Femur (tissue), 1 donor: Measurements from ENCODE around the gene TICAM1.
"Not testable (repeated sequence)": the region's sequence is repeated elsewhere in the genome, so short reads cannot be mapped to it uniquely, and the experiment has no call there.

ENCODE experiments used
- DNase-seq: peaks from one replicate; pipeline ENCODE4 v3.0.0-alpha.2; 2017

TICAM1 gene

GRCh38 chr19:4844348-4845179 lies 13.1 kb upstream of the TICAM1 start:
- DNase-seq: no peak

- no peak for DNase-seq
These were observed 12.1 kb upstream of the TICAM1 start for GRCh38 chr19:4843647-4843965.

- no peak for DNase-seq
These were observed 7.7 kb upstream of the TICAM1 start for GRCh38 chr19:4839192-4839591.

- no peak for DNase-seq
These were observed 1.3 kb upstream of the TICAM1 start for GRCh38 chr19:4832776-4833175.

DNA sequence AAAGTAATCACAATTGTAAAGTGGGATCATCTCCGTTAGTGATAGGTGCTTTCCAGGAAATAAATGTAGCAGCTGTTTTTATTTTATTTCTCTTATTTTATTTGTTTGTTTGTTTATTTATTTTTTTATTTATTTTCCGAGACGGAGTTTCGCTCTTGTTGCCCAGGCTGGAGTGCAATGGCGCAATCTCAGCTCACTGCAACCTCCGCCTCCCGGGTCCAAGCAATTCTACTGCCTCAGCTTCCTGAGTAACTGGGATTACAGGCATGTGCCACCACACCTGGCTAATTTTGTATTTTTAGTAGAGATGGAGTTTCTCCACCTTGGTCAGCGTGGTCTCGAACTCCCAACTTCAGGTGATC lies 448 bp upstream of the TICAM1 start:
- DNase-seq: not testable (repeated sequence)

DNA sequence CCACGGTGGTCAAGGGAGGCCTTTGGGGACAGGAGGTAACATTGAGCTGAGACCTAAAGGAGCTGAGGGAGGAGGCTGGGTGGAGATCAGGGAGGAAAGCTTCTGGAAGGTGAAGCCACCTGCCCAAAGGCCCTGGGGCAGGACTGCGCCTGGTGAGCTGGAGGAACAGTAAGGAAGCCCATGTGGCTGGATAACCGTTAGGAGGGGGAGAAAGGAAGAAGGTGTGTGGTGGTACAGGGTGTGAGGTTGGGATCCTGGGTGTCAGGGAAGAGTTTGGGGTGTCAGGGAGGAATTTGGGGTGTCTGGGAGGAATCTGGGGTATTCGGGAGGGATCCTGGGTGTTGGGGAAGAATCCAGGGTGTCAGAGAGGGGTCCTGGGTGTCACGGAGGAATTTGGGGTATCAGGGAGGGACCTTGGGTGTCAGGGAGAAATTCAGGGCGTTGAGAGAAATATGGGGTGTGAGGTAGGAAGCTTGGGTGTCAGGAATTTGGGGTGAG lies 695 bp downstream of the TICAM1 start:
- DNase-seq: no peak

DNA sequence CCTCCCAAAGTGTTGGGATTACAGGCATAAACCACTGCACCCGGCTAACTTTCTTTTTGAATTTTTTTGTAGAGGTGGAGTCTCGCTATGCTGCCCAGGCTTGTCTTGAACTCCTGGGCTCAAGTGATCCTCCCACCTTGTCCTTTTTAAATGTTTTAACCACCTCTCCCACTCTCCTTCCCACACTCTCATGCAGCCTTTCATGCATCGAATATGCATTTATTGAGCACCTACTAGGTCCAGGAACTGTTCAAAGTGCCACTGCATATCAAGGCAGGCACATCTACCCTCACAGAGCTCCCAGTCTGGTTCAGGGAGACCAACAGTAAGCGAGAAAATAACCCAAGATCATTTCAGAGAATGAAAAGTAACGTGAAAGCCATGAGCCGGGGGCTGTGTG lies 1.2 kb downstream of the TICAM1 start:
- no peak for DNase-seq

DNA sequence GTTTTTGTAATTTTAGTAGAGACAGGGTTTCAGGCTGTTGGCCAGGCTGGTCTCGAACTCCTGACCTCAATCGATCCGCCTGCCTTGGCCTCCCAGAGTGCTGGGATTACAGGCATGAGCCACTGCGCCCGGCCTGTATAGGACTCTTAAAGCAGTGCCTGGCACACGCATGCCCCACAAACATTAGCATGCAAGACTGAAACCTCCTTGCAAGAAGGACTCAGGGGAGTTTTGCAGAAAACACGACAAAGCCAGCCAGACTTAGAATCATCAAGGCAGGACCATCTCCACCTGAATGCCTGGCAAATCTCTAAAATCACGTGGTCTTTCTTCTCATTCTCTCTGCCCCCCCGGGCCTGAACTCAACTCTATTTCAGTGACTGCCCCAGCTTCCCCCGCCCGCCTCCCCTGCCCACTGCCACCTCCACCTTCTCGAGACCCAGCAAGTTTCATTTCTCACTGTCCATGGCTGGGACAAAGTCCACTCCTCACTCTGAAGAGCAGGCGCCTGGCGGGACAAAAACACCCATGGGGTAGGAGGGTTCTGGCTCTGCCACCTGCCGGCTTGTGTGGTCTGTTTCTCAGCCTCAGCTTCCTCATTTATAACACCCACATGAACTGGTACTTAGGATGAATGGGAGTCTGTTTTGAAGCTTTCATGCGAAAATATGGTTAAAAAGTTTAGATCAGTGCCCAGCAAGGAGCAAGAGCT lies 2.4 kb downstream of the TICAM1 start:
- DNase-seq: no peak

- no peak for DNase-seq
These were observed 7.9 kb downstream of the TICAM1 start for GRCh38 chr19:4823577-4823976.

GRCh38 chr19:4822354-4822753 lies 9.2 kb downstream of the TICAM1 start:
- DNase-seq: not testable (repeated sequence)

- DNase-seq: no peak
These were observed 10.2 kb downstream of the TICAM1 start for GRCh38 chr19:4821265-4821664.

DNA sequence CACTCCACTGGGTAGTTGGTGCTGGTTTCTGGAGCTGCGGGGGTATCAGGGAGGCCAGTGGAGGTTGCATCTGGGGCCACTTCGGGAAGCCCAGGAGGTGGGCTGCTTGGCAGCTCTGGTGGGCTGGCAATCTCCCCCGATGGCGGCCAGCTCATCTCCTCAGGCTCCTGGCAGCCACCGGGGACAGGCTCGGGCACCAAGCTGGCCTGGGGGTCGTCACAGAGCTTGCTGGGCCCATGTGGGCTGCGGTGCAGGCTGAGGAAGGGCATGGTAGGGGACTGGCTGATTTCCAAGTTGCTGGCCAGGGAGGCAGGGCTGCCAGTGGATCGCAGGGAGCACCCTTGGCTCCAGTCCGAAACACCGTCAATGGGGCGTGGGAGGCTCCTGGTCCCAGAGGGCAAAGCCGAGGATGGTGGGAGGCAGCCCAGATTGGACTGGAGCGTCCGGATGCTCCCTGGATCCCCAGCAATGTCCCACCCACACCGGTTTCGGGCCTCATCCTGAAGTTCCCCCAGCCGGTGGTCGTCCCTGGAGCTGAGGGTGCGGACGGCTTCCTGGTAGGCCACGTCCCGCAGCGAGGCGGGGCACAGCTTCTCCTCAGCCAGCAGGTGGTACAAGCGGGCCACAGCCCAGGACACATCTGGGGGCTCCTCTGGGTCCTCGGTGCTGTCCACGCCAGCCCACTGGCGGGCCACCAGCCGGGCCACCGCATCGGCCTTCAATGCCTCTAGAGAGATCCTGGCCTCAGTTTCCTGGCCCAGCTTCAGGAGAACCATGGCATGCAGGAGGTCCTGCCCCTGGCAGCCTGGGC lies 13.8 kb downstream of the TICAM1 start:
- DNase-seq: no peak

- DNase-seq: no peak
These were observed 14.6 kb downstream of the TICAM1 start for GRCh38 chr19:4816950-4817278.

GRCh38 chr19:4816202-4816949 lies 15.1 kb downstream of the TICAM1 start:
- no peak for DNase-seq

DNA sequence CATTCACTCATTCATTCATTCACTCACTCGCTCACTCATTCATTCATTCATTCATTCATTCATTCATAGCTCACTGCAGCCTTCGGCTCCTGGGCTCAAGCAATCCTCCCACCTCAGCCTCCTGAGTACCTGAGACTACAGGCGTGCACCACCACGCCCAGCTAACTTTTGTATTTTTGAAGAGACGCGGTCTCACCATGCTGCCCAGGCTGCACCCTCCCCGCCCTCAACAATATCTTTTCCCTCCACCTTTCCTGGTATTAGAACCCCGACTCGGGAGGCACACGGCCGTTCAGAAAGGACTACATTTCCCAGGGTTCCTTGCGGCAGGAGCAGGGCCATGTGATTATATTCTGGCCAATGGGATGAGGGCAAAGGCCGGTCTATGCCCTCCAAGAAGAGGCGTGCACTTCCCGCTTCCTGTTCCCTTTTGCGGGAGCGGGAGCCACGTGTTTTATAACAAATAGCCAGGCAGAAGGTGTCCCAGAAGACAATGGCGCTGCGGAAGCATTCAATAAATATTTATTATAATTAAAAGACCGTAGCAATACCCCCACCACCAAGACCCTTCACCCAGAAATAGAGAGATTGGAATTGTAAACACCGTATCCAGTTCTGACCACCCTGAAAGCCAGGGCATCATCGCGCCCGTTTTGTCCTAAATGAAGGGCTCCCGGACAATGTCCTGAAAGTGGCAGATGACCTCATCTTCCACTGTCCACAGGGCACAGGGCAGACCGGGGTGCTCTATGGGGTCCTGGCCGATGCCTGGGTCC lies 15.9 kb downstream of the TICAM1 start:
- peak; percentile 93 for DNase-seq

GRCh38 chr19:4814625-4815425 lies 16.7 kb downstream of the TICAM1 start:
- DNase-seq: no peak

GRCh38 chr19:4811328-4812131 lies 20.0 kb downstream of the TICAM1 start:
- peak; percentile 80 for DNase-seq

DNA sequence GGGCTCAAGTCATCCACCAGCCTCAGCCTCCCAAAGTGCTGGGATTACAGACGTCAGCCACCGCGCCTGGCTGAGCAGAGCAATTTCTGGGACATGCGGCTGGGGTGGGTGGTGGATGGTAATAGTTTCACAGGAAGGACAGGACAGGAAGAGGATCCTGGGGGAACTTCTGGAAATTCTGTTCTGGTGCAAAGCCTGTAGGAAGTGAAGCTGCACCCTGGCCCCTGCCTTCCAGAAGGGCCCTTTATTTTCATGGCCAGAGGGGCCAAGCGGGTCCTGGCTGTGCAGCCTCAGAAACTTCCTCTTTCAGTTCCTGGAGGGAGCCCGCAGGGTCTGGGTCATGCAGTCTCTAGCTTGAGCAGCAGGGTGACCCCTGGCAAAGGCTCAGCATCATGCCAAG lies 24.3 kb downstream of the TICAM1 start:
- DNase-seq: peak; percentile 65

GRCh38 chr19:4806384-4806783 lies 25.1 kb downstream of the TICAM1 start:
- DNase-seq: no peak

GRCh38 chr19:4805140-4805539 lies 26.4 kb downstream of the TICAM1 start:
- not testable (repeated sequence) for DNase-seq
